ENCODE results near the gene ETFRF1.

DNA sequence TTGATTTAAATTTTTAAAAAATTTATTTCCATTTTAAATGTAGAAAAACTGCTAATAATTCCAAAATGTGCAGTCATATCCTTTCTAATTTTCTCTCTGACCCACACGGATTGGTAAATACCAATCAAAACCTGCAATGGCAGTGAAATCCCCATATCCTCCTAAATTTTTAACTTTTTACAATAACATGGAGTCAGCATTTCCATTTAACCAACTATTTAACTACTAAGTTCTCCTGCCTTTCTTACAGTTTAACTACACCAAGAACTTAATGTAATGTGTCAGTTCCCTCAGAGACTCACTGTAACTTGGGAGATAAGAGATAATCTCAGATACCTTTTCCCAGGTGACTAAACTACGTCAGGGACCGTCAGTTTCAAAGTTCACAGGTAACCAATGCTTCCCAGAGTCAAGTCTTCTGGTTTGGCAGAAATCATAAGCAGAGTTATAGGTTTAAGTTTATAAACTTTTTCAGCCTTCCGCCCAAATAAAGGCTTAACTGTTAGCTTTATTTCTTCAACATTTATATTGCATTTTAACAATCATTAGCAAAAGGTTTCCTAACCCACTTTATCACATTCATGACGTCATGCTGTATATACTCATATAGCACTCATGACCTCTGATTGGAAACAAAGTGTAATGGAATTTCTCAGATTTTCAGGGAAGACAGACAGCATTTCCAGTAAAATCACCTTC is 48.1 kb downstream of the ETFRF1 start:
- TF ChIP-seq POLR2A (IDR thresholded peaks at IDR 0.05; ENCODE audit: low read depth, low read length) (no peak), POLR2AphosphoS5 (IDR thresholded peaks at IDR 0.05; ENCODE audit: low read depth, low read length) (no peak)
